SK-N-SH (cell line): ENCODE measurements around the gene MAT2A.

Experiments used
- CTCF ChIP-seq: fragments of 200-600 bp; sonication (generic); IDR thresholded peaks from 2 replicates; pipeline ENCODE4 v1.6.1; 2017; ENCODE audit warnings: antibody characterized with exemption, mild to moderate bottlenecking, moderate library complexity
- ELF1 ChIP-seq: IDR thresholded peaks from 2 replicates; pipeline ENCODE4 v1.4.0; 2012
- FOXM1 ChIP-seq: IDR thresholded peaks from 2 replicates; pipeline ENCODE4 v1.4.0; 2012; ENCODE audit warnings: low read depth, mild to moderate bottlenecking
- MXI1 ChIP-seq: IDR thresholded peaks from 2 replicates; pipeline ENCODE4 v1.6.1; 2012; ENCODE audit warnings: mild to moderate bottlenecking, low read depth, low read length, improper control_type of control experiment
- POLR2AphosphoS5 ChIP-seq: IDR thresholded peaks from 2 replicates; pipeline ENCODE4 v1.6.1; 2012; ENCODE audit warnings: low read depth, low read length
- RCOR1 ChIP-seq: fragments of 150-350 bp; IDR thresholded peaks from 2 replicates; pipeline ENCODE4 v1.6.1; 2017; ENCODE audit warnings: antibody characterized with exemption, low read length
- SMC3 ChIP-seq: IDR thresholded peaks from 2 replicates; pipeline ENCODE4 v1.6.1; 2012; ENCODE audit warnings: low read depth, low read length, improper control_type of control experiment
- USF1 ChIP-seq: IDR thresholded peaks from 2 replicates; pipeline ENCODE4 v1.4.0; 2012; ENCODE audit warnings: low read depth, borderline replicate concordance
- ZBTB33 ChIP-seq: IDR thresholded peaks from 2 replicates; pipeline ENCODE4 v1.4.0; 2012; ENCODE audit warnings: low read depth, borderline replicate concordance

- TF ChIP-seq SMC3 (no peak), MXI1 (no peak), CTCF (no peak), POLR2AphosphoS5 (no peak), USF1 (no peak), RCOR1 (no peak), FOXM1 (no peak), ELF1 (no peak), ZBTB33 (no peak)
Measured at GRCh38 chr2:85523903-85524335, 15.0 kb upstream of the MAT2A start.
